NCI-H2107 treated with DMSO at 0.1 percent for 48 hours (cell line): ENCODE results near the gene CYB5A.
"Not testable (repeated sequence)": the region's sequence is repeated elsewhere in the genome, so short reads cannot be mapped to it uniquely, and the experiment has no call there.

Experiments
- DNase-seq: peaks from one replicate; lab custom pipeline; 2025; ENCODE audit not compliant: unreplicated experiment; lab: John Stamatoyannopoulos, UW

Gene CYB5A

DNA sequence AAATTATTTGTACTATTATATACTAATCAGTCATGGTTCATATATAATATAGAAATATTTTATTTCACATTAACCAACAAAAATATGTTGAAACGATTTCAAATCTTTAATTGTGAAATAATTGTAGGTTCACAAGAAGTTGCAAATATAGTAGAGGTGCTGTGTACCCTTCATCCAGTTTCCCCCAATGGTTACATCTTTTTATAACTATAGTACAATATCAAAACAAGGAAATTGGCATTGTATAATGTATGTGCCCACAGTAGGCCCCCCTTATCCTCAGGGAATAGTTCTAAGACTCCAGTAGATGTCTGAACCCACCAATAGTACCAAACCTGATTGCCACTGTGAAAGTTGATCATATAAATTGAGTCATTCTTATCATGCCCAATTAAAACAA lies 7.4 kb upstream of the CYB5A start:
- DNase-seq, result no peak

DNA sequence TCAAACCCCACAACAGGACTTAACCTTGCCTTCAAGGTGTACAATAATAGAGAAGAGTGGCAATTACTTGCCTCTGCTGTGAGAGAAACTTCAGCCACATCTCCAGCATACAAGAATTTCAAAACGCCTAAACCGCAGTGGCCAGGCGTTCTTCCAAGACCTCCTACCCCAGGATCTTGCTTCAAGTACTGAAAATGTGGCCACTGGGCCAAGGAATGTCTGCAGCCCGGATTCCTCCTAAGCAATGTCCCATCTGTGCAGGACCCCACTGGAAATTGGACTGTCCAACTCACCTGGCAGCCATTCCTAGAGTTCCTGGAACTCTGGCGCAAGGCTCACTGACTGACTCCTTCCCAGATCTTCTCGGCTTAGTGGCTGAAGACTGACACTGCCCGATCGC lies 2.8 kb upstream of the CYB5A start:
- DNase-seq, result no peak

DNA sequence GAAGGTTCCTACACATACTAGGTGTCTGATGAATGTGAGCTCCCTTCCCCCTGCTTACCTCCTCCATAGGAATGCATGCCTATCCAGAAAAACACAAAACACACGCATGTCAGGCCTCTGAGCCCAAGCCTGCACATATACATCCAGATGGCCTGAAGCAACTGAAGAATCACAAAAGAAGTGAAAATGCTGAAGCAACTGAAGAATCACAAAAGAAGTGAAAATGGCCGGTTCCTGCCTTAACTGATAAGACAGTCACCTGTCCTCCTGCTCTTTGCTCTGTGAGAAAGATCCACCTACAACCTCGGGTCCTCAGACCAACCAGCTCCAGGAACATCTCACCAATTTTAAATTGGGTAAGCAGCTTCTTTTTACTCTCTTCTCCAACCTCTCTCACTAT lies 1.2 kb upstream of the CYB5A start:
- not testable (repeated sequence) for DNase-seq

DNA sequence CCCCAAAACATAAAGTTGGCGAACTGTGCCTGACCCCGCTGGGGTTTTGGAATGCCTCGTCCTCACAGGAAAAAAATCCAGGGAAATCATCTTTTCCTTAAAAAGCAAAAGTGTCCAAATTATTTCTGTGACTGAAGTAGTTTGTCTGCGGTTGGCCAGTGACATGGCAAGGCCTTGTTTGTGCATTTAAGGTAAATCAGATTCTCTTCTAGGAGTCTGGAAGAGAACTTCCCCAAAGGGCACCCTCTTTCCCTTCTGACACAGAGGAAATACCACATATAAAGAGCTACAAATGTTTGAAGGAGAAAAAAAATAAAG lies 737 bp upstream of the CYB5A start:
- no peak for DNase-seq

DNA sequence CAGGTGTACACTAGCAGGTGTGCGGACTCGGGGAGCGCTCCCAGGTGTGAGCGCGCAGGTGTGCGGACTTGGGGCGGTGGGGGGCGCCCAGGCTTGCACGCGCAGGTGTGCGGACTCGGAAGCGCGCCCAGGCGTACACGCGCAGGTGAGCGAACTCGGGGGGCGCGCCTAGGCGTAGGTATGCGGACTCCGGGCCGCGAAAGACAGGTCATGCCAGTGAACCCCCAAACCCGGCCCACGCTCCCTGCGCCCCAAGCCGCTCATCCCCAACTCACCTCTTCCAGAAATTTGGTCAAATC lies 342 bp downstream of the CYB5A start:
- DNase-seq, result no peak

DNA sequence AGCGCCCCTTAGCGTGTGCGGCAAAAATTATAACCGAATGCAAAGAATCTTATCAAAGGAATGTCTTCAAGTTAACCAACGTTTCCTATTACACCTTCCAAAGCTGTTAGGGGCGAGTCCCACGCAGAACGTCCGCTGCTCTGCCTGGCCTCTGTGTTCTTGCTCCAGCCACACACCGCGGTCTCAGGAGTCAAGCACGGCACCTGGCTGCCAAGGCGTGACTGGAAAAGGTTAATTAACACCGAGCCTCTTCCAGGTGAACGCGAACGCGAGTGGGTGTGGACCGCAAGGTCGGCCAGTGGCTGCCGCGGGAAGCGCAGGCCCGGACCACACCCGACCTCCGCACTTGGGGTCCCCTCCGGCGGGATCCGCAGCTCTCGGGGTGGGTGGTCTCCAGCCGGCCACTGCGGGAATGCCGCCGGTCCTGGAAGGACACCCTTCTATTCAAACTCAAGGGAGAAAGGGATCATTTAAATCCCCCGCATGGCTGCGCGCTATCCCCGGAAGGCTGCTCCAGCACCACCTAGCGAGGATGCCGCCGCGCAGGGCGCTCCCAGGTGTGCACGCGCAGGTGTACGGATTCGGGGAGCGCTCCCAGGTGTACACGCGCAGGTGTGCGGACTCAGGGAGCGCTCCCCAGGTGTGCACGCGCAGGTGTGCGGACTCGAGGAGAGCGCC lies 830 bp downstream of the CYB5A start:
- DNase-seq, result peak; percentile 74

DNA sequence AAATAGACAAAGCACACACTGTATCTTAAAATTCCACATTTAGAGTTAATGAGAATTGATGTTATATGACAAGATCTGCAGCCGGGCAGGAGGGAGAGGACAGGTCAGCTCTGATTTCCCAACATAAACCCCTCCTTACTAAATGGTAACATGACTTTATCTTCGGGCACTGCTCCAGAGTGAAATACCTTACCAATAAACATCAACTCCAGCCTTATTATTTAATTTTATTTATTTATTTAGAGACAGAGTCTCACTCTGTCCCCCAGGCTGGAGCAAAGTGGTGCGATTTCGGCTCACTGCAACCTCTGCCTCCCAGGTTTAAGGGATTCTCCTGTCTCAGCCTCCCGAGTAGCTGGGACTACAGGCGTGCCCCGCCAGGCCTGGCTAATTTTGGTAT lies 1.7 kb downstream of the CYB5A start:
- no peak for DNase-seq

DNA sequence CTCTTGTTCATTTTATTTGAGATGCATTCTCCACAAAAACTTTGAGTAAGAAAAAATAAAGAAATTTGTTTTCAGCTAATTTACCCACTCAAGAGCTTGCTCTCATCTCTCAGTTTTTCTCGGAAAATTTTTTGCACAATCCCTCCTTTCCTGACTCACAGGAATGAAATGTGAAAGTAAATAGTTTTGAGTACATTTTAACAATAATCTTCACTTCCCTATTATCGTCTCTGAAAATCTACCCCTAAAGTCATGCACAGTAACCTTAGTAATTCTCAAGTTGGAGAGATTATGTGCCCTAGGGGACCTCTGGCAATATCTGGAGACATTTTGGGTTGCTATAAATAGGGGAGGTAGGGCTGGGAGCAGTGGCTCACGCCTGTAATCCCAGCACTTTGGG lies 2.6 kb downstream of the CYB5A start:
- no peak for DNase-seq

DNA sequence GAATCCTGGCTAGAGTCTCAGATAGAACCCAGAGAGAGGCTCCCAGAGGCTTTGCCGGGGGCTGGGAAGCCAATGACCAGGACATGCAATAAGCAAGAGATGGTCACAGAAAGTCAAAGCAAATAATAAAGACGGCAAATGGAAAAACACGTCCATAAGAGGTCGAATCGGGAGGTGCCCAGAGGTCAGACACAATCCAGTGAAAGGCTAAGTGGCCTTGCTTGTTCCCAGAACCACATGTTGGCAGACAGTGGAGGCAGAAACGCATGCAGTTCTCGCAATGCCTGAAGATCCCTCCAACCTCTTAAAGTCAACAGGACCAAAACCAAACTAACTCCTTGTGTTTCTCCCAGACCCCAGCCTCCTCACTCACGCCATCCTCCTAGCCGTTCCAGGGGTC lies 3.0 kb downstream of the CYB5A start:
- DNase-seq, result no peak

DNA sequence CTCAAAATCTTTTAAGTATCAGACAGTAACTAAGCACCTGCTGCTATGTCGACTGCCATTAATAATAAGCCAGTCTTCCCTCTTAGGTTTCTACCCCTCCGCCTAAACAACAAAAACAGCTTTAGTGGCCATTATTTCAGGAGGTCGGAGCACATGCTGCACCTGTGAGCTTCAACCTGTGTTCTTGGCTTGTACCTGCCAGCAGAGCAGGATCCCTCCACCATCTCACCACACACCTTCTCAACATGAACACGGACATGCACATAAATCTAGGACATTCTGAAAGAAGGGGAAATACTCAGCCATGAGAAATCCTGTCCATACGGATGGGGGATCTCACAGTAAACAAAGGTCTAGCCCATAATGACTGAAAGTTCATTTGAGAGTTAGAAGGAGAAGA lies 3.7 kb downstream of the CYB5A start:
- DNase-seq, result peak; percentile 67

DNA sequence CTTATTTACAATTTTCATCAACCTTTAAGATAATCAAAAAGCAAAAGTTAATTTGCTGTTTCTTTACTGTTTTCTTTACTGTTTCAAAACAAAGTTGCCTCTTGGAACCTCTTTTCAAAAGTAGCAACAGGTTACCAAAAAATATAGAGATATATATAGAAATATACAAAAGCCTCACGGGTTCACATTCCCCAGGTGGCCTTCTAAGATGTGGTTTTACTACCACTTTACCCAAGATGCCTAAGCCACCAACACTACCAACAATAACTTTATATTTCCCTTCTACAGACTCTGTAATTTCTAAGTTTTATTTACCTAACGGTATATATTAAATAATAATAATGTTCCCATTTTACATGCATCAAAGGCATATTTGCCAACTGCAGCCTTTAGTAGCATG lies 4.9 kb downstream of the CYB5A start:
- DNase-seq, result no peak

DNA sequence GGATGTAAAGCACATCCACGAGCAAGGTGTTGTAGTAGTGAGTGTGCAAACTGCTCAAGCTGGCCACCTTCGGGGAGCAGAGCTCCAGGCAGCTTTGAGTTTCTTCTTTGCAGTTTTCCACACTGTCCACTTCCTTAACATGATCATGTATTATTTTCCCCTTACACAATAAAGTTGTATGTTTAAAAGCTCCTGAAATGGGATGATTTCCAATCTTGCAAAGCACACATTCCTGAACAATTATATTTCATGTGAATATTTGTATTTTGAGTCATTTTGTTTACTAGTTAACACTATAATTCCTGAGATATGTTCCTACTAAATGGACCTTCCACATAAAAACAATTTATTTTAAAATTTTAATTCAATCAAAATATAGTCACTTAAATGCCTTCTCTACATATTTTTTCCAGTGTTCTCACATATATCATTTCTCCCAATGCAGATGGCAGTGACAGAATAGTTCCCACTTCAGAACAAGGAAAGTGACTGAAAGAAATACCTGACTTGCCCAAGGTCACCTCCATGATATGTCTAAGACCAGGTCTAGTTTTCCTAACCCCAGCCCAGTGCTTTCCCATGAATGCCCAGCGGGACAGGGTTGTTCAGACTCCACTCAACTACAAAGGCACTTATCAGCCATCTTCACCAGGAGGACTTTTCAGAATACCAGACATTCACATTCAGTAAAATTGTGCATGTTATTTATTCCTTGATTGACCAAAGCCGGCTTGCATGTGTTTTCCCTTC lies 5.5 kb downstream of the CYB5A start:
- DNase-seq, result no peak

DNA sequence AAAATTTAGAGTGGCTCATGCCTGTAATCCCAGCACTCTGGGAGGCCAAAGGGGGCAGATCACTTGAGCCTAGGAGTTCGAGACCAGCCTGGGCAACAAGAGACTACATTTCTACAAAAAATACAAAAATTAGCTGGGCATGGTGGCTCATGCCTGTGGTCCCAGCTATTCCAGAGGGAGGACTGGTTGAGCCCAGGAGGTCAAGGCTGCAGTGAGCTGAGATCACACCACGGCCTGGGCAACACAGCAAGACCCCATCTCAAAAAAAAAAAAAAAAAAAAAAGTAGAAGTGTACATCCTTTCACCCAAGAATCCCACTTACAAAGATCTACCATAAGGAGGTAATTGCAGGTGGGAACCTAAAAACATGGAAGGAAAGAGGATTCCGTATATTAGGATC lies 6.2 kb downstream of the CYB5A start:
- DNase-seq, result not testable (repeated sequence)

DNA sequence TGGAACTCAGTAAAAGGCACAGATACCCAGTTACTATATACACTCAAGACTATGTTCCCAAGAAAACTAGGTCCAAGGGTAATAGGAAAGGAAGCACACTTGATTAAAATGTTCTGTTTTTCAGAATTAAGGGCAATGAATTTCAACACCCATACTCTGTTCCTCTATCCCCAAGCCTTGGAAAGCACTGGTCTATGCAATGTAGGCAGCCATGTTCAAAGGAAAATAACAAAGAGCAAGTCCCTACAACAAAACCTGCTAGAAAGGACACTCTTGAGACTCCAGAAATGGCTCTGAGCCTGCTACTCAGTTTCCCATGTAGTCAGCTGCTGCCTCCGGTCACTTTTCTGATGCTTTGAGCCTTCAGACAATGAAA lies 6.8 kb downstream of the CYB5A start:
- no peak for DNase-seq

DNA sequence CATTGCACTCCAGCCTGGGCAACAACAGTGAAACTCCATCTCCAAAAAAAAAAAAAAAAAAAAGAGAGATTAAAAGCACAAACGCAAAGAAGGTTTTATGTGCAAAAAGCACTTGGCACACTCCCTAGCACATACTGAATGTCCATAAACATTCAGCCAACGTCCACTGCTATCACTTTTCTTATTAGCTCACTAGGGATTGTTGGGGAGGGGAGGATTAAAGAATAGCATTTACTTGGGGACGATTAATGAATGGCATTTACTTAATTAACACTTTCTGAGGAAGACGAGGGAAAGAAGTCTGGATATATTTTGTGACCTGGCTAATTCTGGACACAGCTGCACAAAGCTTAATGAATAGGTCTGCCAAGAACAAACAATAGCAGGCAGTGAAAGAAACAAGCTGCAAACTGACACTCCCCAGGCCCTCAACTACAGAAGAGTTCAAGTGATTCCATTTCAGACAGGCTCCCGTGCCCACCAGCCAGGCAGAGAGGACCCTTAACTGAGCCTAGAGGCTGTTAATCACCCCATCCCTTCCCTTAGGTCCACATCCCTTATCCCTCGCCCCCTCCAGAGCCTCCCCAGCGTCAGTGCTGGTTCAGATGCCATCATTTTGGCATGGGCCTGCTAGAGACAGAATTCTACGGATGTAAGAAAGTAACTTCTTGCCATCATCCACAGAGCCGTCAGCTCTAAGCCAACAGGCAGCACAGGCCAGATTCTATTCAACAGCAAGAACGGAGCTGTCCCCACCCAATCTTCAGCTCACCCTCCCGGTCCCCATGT lies 7.4 kb downstream of the CYB5A start:
- peak; percentile 81 for DNase-seq

DNA sequence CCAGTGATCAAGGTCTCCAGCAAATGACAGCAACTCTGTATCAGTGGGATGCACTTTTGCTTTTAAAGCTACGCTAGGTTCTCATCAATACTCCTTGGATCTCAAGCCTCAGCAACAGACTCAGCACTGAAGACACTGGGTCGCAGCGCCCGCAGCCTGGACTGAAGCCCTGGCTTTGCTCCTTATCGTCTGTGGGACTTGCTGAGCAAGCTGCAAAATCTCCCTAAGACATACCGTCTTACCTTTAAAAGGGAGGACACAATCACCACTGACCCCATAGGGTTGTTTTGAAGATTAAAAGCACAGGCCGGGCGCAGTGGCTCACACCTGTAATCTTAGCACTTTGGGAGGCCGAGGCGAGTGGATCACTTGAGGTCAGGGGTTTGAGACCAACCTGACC lies 8.1 kb downstream of the CYB5A start:
- DNase-seq, result no peak

DNA sequence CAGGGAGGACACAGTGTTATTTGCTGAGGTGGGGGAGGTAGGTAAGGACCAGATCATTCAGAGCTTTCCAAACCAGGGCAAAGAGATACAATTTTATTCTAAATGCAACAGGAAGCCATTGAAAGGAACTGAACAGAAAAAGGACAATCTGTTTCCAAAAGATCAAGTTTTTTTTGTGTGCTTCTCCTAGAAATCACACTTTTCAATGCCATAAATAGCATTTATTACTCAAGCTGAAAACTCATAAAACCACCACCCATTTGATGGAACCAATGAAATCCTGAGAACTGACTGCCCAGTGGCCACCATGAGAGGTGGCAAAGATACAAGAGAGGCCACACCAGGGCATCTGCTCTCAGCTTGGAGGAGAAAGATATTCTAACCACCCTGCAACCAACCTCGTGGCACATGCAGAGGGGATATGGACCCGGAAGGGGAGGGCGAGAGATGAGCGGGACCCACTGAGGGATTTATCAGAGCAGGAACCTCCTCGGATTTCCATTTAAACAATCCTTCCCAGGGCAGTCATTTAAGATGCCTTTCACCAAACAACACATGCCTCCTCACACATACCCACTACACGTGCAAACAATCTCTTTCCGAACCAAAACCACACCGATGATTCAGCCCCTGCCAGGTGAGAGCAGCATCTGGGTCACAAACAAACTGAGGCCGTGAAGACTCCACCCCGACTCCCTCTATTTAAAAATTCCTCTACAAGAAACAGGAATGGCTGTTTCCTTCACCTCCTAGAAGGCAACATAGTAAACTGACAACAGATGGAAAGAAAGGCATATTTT lies 8.8 kb downstream of the CYB5A start:
- DNase-seq, result peak; percentile 29

DNA sequence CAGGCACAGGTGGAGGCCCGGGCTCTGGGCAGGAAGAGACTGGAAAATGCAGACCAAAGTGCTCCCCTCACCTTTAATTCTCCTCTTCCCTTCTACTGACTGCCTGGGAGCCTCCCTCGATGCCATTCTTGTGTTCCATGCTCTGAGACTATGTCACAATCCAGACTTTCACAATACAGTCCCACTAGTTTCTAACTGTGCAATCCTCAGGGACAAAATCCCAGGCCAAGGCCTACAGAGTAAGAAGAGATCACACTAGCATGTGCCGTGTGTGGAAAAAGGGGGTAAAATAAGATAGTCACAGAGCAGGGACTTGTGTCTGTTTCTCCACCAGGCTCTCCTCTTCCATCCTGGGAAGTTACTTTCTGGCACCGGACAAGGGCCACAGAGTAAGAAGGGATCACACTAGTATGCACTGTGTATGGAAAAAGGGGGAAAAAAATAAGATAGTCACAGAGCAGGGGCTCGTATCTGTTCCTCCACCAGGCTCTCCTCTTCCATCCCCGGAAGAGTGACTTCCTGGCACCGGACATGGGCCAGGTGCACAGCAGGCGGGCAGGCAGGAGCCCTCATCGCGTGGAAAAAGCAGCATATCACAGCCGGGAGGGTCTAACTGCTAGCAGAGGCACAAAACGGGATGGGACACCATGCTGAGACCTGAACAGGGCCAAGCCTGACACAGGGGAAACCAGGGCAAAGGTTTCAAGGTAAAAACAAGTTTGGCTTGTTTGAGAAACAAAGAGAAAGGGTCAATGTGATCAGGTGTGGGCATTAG lies 9.6 kb downstream of the CYB5A start:
- DNase-seq, result peak; percentile 67

DNA sequence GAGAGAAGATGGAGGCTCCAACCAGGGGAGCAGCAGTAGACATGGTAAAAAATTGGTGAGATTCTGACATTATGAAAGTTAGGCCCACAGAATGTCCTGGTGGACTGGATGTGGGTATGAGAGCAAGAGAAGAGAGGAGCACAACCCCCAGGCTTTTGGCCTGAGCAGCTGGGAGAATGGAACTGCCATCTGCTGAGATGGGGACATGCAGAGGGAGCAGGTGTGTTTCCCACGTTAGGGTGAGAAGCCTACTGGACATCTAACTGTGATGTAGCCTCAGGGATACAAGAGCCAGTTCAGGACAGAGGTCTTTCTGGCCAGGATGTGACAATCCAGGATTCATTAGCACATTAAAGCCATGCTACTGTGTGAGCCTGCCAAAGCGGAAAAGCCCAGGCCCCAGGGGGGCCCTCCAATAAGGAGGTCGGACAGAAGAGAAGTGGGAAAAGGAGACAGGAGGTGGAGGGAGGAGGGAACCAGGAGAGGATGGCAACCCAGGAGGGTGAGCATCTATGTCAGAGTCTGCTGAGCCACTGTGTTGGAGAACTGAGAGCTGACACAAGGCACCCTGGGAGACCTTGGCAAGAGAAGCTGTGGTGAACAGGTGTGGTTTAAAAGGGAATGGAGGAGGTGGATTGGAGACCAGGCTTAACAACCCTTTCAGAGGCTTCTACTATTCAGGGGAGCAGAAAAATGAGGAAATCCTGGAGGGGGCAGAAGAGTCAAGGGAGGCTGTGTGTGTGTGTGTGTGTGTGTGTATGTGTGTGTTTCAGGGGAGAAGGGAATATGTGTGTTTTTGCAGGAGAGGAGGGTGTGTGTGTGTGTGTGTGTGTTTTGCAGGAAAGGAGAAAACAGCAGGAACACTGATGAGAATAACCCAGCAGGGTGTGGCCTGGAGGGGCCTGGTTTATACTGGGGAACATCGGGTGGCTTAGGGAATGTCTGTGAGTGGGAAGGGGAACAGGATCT lies 10.5 kb downstream of the CYB5A start:
- DNase-seq, result peak; percentile 92

DNA sequence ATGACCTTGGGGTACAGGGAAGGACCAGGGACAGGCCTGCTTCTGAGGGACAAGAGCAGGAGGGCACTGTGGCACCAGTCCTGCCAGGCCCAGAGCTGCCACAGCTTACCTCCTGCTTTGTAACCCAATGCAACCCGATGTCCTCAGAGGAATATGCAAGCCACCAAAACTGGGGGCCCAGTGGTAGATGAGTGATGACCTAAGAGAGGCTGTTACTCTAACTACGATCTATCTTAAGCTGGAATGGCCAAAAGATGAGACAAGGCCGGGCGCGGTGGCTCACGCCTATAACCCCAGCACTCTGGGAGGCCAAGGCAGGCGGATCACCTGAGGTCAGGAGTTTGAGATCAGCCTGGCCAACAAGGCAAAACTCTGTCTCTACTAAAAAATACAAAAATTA lies 12.8 kb downstream of the CYB5A start:
- DNase-seq, result no peak
